ENCODE data around the gene SLC44A1.

Gene SLC44A1

GRCh38 chr9:105318729-105319191 lies 74.3 kb downstream of the SLC44A1 start:
- in situ Hi-C loops (cut with HindIII; ENCODE audit: low pct_ligation_motif_present, low pct_unique_long_range_greater_than_20kb, low sequenced_read_pairs) = no loop called here
- no peak for DNase-seq

GRCh38 chr9:105319202-105319813 lies 74.9 kb downstream of the SLC44A1 start:
- in situ Hi-C loops (cut with HindIII; ENCODE audit: low pct_ligation_motif_present, low pct_unique_long_range_greater_than_20kb, low sequenced_read_pairs) = no loop called here
- no peak for DNase-seq

GRCh38 chr9:105320568-105320967 lies 76.1 kb downstream of the SLC44A1 start:
- no peak for DNase-seq
- in situ Hi-C loops (cut with HindIII; ENCODE audit: low pct_ligation_motif_present, low pct_unique_long_range_greater_than_20kb, low sequenced_read_pairs) = no loop called here

GRCh38 chr9:105328296-105328695 lies 83.8 kb downstream of the SLC44A1 start:
- in situ Hi-C loops (cut with HindIII; ENCODE audit: low pct_ligation_motif_present, low pct_unique_long_range_greater_than_20kb, low sequenced_read_pairs) = no loop called here
- DNase-seq = no peak

- no peak for DNase-seq
- in situ Hi-C loops (cut with HindIII; ENCODE audit: low pct_ligation_motif_present, low pct_unique_long_range_greater_than_20kb, low sequenced_read_pairs) = no loop called here
These were observed 84.6 kb downstream of the SLC44A1 start for GRCh38 chr9:105328872-105329718.

GRCh38 chr9:105329719-105330062 lies 85.2 kb downstream of the SLC44A1 start:
- in situ Hi-C loops (cut with HindIII; ENCODE audit: low pct_ligation_motif_present, low pct_unique_long_range_greater_than_20kb, low sequenced_read_pairs) = no loop called here
- DNase-seq = no peak

GRCh38 chr9:105330201-105330600 lies 85.8 kb downstream of the SLC44A1 start:
- no peak for DNase-seq
- in situ Hi-C loops (cut with HindIII; ENCODE audit: low pct_ligation_motif_present, low pct_unique_long_range_greater_than_20kb, low sequenced_read_pairs) = no loop called here

- no peak for DNase-seq
- in situ Hi-C loops (cut with HindIII; ENCODE audit: low pct_ligation_motif_present, low pct_unique_long_range_greater_than_20kb, low sequenced_read_pairs) = no loop called here
These were observed 86.3 kb downstream of the SLC44A1 start for GRCh38 chr9:105330755-105331154.

GRCh38 chr9:105331160-105331559 lies 86.7 kb downstream of the SLC44A1 start:
- no peak for DNase-seq
- in situ Hi-C loops (cut with HindIII; ENCODE audit: low pct_ligation_motif_present, low pct_unique_long_range_greater_than_20kb, low sequenced_read_pairs) = no loop called here

- no peak for DNase-seq
- in situ Hi-C loops (cut with HindIII; ENCODE audit: low pct_ligation_motif_present, low pct_unique_long_range_greater_than_20kb, low sequenced_read_pairs) = no loop called here
These were observed 87.3 kb downstream of the SLC44A1 start for GRCh38 chr9:105331755-105332154.

- no peak for DNase-seq
- in situ Hi-C loops (cut with HindIII; ENCODE audit: low pct_ligation_motif_present, low pct_unique_long_range_greater_than_20kb, low sequenced_read_pairs) = no loop called here
These were observed 88.0 kb downstream of the SLC44A1 start for GRCh38 chr9:105332471-105332870.

GRCh38 chr9:105333076-105333475 lies 88.6 kb downstream of the SLC44A1 start:
- no peak for DNase-seq
- in situ Hi-C loops (cut with HindIII; ENCODE audit: low pct_ligation_motif_present, low pct_unique_long_range_greater_than_20kb, low sequenced_read_pairs) = no loop called here

- no peak for DNase-seq
- in situ Hi-C loops (cut with HindIII; ENCODE audit: low pct_ligation_motif_present, low pct_unique_long_range_greater_than_20kb, low sequenced_read_pairs) = no loop called here
These were observed 89.4 kb downstream of the SLC44A1 start for GRCh38 chr9:105333811-105334210.

- in situ Hi-C loops (cut with HindIII; ENCODE audit: low pct_ligation_motif_present, low pct_unique_long_range_greater_than_20kb, low sequenced_read_pairs) = no loop called here
These were observed 93.9 kb downstream of the SLC44A1 start for GRCh38 chr9:105338308-105338707.

GRCh38 chr9:105339849-105340248 lies 95.4 kb downstream of the SLC44A1 start:
- no peak for DNase-seq
- in situ Hi-C loops (cut with HindIII; ENCODE audit: low pct_ligation_motif_present, low pct_unique_long_range_greater_than_20kb, low sequenced_read_pairs) = no loop called here

More at GRCh38 chr9:105338308-105338707, 93.9 kb downstream of the SLC44A1 start:
- no peak for DNase-seq

- peak; percentile 50 for DNase-seq
- in situ Hi-C loops (cut with HindIII; ENCODE audit: low pct_ligation_motif_present, low pct_unique_long_range_greater_than_20kb, low sequenced_read_pairs) = no loop called here
These were observed 97.1 kb downstream of the SLC44A1 start for GRCh38 chr9:105341434-105342146.

GRCh38 chr9:105342147-105342505 lies 97.7 kb downstream of the SLC44A1 start:
- in situ Hi-C loops (cut with HindIII; ENCODE audit: low pct_ligation_motif_present, low pct_unique_long_range_greater_than_20kb, low sequenced_read_pairs) = no loop called here
- DNase-seq = peak; percentile 7

GRCh38 chr9:105344283-105344682 lies 99.8 kb downstream of the SLC44A1 start:
- no peak for DNase-seq
- in situ Hi-C loops (cut with HindIII; ENCODE audit: low pct_ligation_motif_present, low pct_unique_long_range_greater_than_20kb, low sequenced_read_pairs) = no loop called here

- in situ Hi-C loops (cut with HindIII; ENCODE audit: low pct_ligation_motif_present, low pct_unique_long_range_greater_than_20kb, low sequenced_read_pairs) = no loop called here
These were observed 101.2 kb downstream of the SLC44A1 start for GRCh38 chr9:105345626-105346025.

More at GRCh38 chr9:105345626-105346025, 101.2 kb downstream of the SLC44A1 start:
- no peak for DNase-seq

All from ACHN (cell line).